K562 (cell line): ENCODE data around the gene MYL12B. TPM values are rescaled to one million over a fixed set of nuclear protein-coding genes. Genes with fewer than 3 reads are reported as not detected.

Experiments
- ARID2 ChIP-seq: fragments of 450-650 bp; IDR thresholded peaks from 2 replicates; pipeline ENCODE4 v1.6.1; 2017; ENCODE audit warnings: antibody characterized with exemption, mild to moderate bottlenecking
- CBFB ChIP-seq: sonication (generic); formaldehyde crosslinking; IDR thresholded peaks from 2 replicates; pipeline ENCODE4 v1.4.0; 2020; ENCODE audit warnings: mild to moderate bottlenecking, missing genetic modification reagents
- DEAF1 ChIP-seq: fragments of 450-650 bp; formaldehyde crosslinking; IDR thresholded peaks from 2 replicates; pipeline ENCODE4 v1.4.0; 2020; ENCODE audit warnings: mild to moderate bottlenecking, moderate library complexity
- ZNF280A ChIP-seq: fragments of 450-650 bp; IDR thresholded peaks from 2 replicates; pipeline ENCODE4 v1.6.1; 2018; ENCODE audit warnings: mild to moderate bottlenecking, low read depth; ENCODE audit not compliant: partially characterized antibody
- polyA plus RNA-seq, 8 experiments: library from polyadenylated mRNA; depleted of rRNA in 4 of 8; stranded (reverse) in 5 of 8; unstranded in 3 of 8; fragments of >200 nt; fragmentation: Nextera tagmentation in 2 of 8; fragmentation: Illumina TruSeq in 1 of 8; extraction: Ambion mirVana in 2 of 8; extraction: Trizol in 1 of 8; gene quantifications; 2 replicates each; pipeline versions ENCODE4 v1.2.1 to v1.2.3, GENCODE V29; 2011 to 2014; ENCODE audit warnings: inconsistent platforms in 1 of 8, missing spikeins in 1 of 8
- total RNA-seq, 7 experiments: library from RNA; depleted of rRNA in 6 of 7; stranded (reverse); fragments of >200 nt in 6 of 7; fragmentation: Illumina TruSeq in 2 of 7; extraction: Trizol in 2 of 7; gene quantifications; 2 replicates each; pipeline versions ENCODE4 v1.2.1 to v1.2.3, GENCODE V29; 2011 to 2021; ENCODE audit warnings: low replicate concordance in 1 of 7
- TF ChIP-seq, protein P1 (sequence below): fragments of 450-650 bp; IDR thresholded peaks from 2 replicates; pipeline ENCODE4 v1.6.1; 2014; ENCODE audit warnings: low read depth, mild to moderate bottlenecking, moderate library complexity, borderline replicate concordance

Gene MYL12B
- total and polyA plus RNA-seq, 9 of the 15 experiments (the other 6 are each of a cell fraction or from before 2014, with no cell fraction given), result 220 to 995 (median 463) TPM

DNA sequence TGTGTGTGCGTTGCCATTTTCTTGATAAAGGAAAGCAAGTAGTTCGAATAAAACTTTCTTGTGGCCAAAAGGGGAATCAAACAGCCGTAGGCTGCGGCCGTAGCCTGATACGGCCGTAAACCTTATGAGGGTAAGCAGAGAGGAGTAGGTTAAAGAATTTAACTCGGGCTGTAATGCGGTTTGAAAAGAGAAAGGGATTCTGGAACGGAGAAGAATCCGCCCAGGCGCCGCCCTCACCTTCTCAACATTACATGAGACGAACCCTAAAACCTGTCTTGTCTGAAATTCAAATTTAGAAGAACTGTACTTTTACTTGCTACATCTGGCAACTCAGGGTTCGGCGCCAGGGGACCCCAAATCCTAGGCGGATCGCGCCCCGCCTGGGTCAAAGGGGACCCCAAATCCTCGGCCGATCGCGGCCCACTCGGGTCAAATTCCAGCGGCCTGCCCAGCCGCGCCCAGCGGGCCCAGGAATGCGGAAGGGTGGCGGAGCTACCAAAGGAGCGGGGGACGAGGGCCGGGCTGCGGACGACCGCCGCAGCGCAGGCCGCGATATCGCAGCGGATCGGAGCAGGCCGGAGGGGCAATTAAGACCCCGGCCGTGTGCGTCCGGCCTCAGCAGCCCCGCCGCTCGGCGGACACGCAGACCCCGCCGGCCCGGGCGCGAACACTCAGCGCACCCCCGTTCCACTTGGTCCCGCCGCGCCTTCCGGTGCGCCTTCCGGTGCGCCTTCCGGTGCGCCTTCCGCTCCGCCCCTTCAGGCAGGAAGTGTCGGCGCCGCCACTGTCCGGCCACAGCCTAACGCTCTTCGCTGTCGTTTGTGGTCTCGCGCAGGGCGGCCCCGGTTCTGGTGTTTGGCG is at the start of gene MYL12B (continued):
- TF ChIP-seq ZNF280A (no peak), DEAF1 (no peak), ARID2 (no peak), CBFB (peak; percentile 75; the same call in 1 of the 2 replicates)
- TF ChIP-seq, protein P1, sequence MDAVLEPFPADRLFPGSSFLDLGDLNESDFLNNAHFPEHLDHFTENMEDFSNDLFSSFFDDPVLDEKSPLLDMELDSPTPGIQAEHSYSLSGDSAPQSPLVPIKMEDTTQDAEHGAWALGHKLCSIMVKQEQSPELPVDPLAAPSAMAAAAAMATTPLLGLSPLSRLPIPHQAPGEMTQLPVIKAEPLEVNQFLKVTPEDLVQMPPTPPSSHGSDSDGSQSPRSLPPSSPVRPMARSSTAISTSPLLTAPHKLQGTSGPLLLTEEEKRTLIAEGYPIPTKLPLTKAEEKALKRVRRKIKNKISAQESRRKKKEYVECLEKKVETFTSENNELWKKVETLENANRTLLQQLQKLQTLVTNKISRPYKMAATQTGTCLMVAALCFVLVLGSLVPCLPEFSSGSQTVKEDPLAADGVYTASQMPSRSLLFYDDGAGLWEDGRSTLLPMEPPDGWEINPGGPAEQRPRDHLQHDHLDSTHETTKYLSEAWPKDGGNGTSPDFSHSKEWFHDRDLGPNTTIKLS, result peak; percentile 67
